ENCODE data around the gene XYLT2.

GRCh38 chr17:50304781-50305404 lies 41.0 kb upstream of the XYLT2 start:
- TF ChIP-seq POLR2AphosphoS5 (IDR thresholded peaks at IDR 0.05; ENCODE audit: low read depth, low read length) = no peak
- TF ChIP-seq POLR2A (IDR thresholded peaks at IDR 0.05; ENCODE audit: low read depth, low read length) = no peak
- no peak for TF ChIP-seq TAF1 (IDR thresholded peaks at IDR 0.05; ENCODE audit: low read depth, low read length)
- TF ChIP-seq SPI1 (IDR thresholded peaks at IDR 0.05; ENCODE audit: low read depth, low read length) = no peak

Measured in GM12891 (cell line).